Cortex of kidney (tissue), 1 donor: Measurements from ENCODE around the gene DCAF8.

ENCODE experiments used
- DNase-seq: peaks from one replicate; lab custom pipeline; 2025; lab: John Stamatoyannopoulos, UW

Gene DCAF8

DNA sequence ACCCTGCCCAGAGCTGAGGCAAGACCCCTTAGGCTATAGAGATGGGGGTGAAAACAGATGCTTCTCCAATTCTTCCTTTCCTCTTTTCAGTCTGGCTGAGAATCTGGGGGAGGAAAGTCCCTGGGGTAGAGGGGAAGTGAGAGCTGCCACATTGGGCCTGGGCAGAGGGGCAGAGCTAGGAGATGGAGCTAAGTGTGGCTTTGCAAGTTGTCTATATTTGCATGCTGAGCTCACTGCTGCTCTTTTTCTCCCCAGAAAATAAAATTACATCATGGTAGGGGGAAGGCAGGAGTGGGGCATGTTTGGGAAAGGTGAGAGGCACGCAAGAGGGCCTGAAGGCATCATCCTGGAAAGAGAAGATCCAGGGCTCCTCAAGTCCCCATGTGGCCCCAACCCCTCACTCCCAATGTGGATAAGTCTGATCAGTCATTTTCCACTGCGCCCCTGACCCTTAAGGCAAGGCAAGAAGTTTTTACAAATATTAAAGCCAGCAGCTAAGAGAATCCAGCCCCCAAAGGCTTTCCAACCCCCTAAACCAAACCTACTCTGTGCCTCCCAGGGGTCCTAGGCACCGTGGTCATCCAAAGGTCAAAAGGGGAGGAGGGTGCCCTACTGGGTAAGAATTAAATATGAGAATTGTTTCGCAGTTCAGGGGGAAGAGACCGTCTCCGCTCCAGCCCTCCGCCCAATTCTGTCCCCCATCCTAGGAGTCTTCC is 57.7 kb downstream of the DCAF8 start:
- DNase-seq, result no peak

DNA sequence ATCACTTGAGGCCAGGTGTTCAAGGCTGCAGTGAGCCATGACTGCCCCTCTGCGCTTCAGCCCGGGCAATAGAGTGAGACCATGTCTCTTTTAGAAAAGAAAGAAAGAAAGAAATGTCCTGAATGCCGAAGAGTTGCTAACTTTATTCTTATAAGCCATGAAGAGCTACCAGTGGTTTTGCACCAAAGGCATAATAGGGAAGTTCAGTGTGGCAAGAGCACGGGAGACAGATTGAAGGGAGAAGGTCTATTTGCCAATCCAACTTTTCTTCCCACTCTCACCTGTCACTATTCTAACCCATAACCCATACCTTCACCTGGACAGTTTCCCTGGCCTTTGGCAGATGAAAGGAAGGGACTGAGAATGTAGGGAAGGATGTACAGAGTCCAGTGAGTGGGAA is 61.6 kb downstream of the DCAF8 start:
- no peak for DNase-seq

DNA sequence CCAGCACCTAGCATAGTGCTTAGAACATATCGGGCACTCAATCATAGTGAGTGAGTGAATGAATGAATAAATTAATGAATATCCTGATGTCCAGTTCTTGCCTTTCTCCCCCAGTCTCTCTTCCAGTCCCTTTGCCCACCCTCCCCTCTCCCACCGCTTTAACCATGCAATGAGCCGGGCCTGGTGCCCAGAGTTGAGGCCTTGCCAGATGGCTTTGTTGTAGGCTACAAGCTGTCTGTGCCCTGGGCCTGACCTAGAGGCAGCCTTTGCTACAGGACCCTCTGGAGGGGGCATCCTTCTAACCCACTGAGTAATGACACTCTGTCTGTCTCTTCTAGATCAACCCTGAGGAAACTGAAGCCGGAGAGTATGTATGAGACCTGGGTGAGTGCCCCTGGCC is 65.1 kb downstream of the DCAF8 start:
- DNase-seq, result no peak

- DNase-seq, result no peak
Observed at GRCh38 chr1:160196143-160196542, 66.2 kb downstream of the DCAF8 start.

- DNase-seq, result no peak
Observed at GRCh38 chr1:160194737-160195059, 67.7 kb downstream of the DCAF8 start.

GRCh38 chr1:160193832-160194736 is 68.3 kb downstream of the DCAF8 start:
- no peak for DNase-seq

GRCh38 chr1:160193091-160193819 is 69.1 kb downstream of the DCAF8 start:
- DNase-seq, result no peak

- DNase-seq, result no peak
Observed at GRCh38 chr1:160192234-160192633, 70.1 kb downstream of the DCAF8 start.

DNA sequence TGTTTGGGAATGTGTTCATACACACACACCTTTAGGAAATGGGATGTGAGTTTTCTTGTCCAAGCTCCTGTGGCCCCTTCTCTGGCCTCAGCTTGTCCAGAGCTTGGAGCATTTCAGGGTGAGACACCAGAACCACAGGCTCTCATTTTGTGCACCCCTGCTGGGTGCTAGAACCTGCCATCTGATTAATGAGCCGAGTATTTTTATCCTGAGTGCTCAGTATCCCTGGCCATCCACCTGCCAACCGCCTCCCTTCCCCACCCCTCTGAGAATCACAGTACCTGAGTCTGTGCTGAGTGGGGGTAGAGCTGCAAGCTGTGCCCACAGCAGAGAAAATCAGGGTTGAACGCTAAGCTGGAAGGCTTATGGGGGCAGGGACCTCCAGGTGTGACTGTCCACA is 70.6 kb downstream of the DCAF8 start:
- DNase-seq, result no peak

DNA sequence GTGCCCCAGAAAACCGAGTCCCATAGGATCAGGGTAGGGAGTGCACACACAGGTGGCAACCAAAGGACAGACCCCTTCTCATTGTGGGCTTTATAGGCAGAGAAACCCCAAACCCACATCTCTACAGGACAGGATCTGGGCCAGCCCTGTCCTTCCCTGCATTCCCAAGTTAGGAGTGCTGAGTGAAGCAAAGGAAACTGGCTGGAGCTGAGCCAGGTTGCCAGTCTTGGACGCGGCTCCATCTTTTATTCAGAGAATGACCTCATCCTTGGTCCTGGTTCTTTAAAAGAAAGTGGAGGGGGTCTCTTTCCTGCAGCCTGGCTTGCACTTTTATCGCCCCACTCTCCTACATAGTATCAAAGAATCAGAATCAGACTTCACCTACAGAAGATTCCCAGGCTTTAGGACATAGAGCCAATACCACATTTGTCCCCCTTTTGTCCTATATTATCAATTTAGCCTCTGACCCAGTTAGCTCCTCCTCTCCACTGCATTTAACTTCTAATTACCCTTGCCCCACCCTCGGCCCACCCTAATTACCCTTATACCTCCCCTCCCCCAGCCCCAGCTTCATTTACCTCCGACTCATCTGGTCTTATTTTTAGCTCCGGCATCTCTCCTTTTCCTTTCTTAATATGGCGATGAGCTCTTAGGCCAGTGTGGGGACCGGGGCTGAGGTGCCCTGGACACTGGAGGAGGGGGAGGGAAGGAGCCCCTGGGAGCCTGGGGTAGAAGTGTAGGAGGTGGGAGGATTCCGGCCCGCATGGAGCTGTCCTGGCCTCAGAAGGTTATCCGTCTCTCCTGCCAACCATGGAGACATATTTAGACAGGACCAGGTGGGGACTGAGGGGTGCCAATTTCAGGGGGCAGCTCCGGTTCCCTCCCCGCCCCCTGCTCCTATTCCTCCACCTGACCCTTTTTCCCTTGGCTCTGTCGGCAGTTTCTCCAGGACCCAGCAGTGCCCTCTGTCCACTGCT is 72.4 kb downstream of the DCAF8 start, which contains the start of gene CASQ1:
CASQ1 (plus strand) TSS at position 927 of the 977 bp plus-strand sequence. CDS start 177 bp downstream, outside the sequence.
- DNase-seq, result no peak

DNA sequence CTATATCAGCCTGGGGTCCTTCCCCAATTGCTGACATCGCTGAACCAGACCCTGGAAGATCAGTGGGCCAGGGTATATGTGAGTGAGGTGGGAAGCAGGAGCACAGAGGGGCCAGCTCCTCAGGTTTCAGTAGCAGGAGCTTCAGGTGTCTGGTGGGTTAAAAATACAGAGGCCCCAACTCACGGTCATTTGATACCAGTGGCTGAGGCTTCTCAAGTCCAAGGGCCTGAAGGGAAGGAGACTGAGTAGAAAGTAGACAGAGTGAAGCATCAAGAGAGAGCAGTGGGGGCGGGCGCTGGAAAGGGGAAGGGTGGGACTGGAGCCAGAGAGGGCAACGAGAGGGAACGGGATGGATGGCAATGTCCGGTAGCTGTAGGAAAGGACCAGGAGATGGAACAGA is 74.0 kb downstream of the DCAF8 start:
- no peak for DNase-seq

- DNase-seq, result no peak
Observed at GRCh38 chr1:160187407-160187806, 74.9 kb downstream of the DCAF8 start.

- no peak for DNase-seq
Observed at GRCh38 chr1:160186729-160187128, 75.6 kb downstream of the DCAF8 start.

DNA sequence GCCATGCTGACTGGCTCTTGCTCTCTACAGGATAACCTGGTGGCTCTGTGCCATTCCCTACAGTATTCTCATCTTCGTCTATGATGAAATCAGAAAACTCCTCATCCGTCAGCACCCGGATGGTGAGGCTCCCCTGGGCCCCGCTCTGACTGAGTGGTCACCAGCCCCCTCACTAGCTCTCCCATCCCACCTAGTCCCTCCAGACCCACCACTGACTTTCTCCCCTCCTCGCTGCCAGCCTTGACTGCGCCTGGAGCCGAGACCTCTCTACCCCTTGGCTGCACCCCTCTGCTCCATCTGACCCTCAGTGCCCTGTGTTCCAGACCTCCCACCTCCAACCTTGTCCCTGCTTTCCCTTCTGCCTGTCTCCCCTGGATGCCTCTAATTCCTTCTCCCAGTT is 76.1 kb downstream of the DCAF8 start:
- DNase-seq, result no peak

- DNase-seq, result no peak
Observed at GRCh38 chr1:160179336-160179735, 83.0 kb downstream of the DCAF8 start.

GRCh38 chr1:160178731-160179130 is 83.6 kb downstream of the DCAF8 start:
- DNase-seq, result no peak

- no peak for DNase-seq
Observed at GRCh38 chr1:160177667-160178066, 84.7 kb downstream of the DCAF8 start.

DNA sequence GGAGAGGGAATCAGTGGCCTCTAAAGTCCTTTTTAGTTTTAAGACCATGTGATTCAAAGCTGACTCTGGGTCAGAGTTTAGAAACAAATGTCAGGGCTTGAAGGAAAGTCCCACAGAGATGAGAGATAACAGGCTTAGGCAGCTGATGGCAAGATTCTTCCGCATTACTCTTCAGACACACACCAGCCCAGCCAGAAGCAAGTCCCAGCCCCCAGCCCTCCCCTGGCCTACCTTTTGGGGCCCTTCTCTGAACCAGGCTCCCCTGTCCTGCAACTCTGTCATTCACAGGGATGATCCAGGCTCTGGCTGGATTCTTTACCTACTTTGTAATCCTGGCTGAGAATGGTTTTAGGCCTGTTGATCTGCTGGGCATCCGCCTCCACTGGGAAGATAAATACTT is 85.1 kb downstream of the DCAF8 start:
- no peak for DNase-seq

DNA sequence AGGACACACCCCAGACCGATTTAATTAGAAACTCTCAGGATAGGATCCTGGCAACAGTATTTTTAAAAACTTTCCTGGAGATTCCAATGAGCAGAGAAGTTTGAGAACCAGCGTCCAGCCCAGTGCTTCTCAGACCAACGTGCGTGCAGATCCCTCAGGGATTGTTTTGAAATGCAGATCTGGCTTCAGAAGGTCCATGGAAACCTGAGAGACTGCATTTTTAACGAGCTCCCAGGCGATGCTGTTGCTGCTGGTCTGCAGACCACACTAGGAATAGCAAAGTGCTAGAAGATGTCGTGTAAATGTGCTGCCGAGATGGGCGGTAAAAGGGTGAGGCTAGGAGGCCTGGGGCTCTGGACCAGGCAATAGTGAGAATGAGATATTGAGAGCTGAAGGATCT is 90.4 kb downstream of the DCAF8 start:
- no peak for DNase-seq

- DNase-seq, result no peak
Observed at GRCh38 chr1:160171354-160171753, 91.0 kb downstream of the DCAF8 start.
